AG09309 (cell line): ENCODE data around the gene EPHA5.

Source experiments
- DNase-seq: peaks from one replicate; pipeline ENCODE4 v3.0.0-alpha.2; 2010; ENCODE audit warnings: low read depth
- H3K4me3 ChIP-seq: 2 replicates; pipeline ENCODE4 v1.5.1; 2011; ENCODE audit warnings: mild to moderate bottlenecking, low read depth, low read length, moderate library complexity; ENCODE audit not compliant: control insufficient read depth
- CTCF ChIP-seq: IDR thresholded peaks from 2 replicates; pipeline ENCODE4 v1.5.1; 2011; ENCODE audit warnings: mild to moderate bottlenecking, low read depth, low read length, inconsistent platforms; ENCODE audit not compliant: insufficient read depth, control insufficient read depth; ENCODE audit errors: missing control alignments

EPHA5 gene

GRCh38 chr4:65341557-65341956 lies 328.7 kb downstream of the EPHA5 start:
- DNase-seq = no peak
- no peak for TF ChIP-seq CTCF
- no peak overlapping the region for H3K4me3 ChIP-seq

- no peak overlapping the region for H3K4me3 ChIP-seq
- no peak for TF ChIP-seq CTCF
- DNase-seq = no peak
Observed at GRCh38 chr4:65340382-65341109, 329.7 kb downstream of the EPHA5 start.

GRCh38 chr4:65337371-65337770 lies 332.9 kb downstream of the EPHA5 start:
- DNase-seq = no peak
- TF ChIP-seq CTCF = no peak
- H3K4me3 ChIP-seq = no peak overlapping the region

GRCh38 chr4:65336465-65336864 lies 333.8 kb downstream of the EPHA5 start:
- H3K4me3 ChIP-seq = no peak overlapping the region
- DNase-seq = no peak
- TF ChIP-seq CTCF = no peak

- DNase-seq = no peak
Observed at GRCh38 chr4:65316534-65316933, 353.8 kb downstream of the EPHA5 start.

GRCh38 chr4:65311120-65311519 lies 359.2 kb downstream of the EPHA5 start:
- no peak for DNase-seq
- TF ChIP-seq CTCF = no peak

More at GRCh38 chr4:65316534-65316933, 353.8 kb downstream of the EPHA5 start:
- H3K4me3 ChIP-seq = no peak overlapping the region
- no peak for TF ChIP-seq CTCF

More at GRCh38 chr4:65311120-65311519, 359.2 kb downstream of the EPHA5 start:
- H3K4me3 ChIP-seq = no peak overlapping the region
